Gastrocnemius medialis (tissue), 4 donors: Measurements from ENCODE around the gene PPEF2.

ENCODE experiments used
- CTCF ChIP-seq, 5 experiments: fragments of 450-650 bp in 3 of 5; fragments of 200-600 bp in 2 of 5; sonication (generic) in 2 of 5; IDR thresholded peaks in 4 of 5; conservative IDR thresholded peaks in 1 of 5; 1 replicate in 4 of 5; 2 replicates in 1 of 5; pipeline ENCODE4 v1.5.1; 2016 to 2019; ENCODE audit warnings: antibody characterized with exemption in 5 of 5, mild to moderate bottlenecking in 3 of 5, moderate library complexity in 3 of 5
- POLR2A ChIP-seq, 2 donors: fragments of 450-650 bp; IDR thresholded peaks; one replicate each; pipeline ENCODE4 v1.6.1; 2017; ENCODE audit warnings: antibody characterized with exemption in 2 of 2, mild to moderate bottlenecking in 2 of 2, moderate library complexity in 2 of 2

DNA sequence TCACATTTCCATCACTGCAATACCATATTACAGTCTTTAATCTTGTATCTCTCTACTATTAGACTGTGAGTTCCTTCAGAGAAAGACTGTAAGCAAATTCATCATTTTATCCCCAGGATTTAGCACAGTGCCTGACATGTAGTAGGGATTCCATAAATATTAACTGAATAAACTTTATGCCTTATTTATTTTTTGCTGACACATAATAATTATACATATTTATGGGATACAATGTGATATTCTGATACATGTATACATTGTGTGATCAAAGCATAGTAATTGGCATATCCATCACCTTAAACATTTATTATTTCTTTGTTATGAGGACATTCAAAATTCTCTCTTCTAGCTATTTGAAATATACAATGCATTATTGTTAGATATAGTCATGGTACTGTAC lies 3.7 kb downstream of the PPEF2 start:
- no peak for TF ChIP-seq CTCF (IDR thresholded peaks at IDR 0.05 in 4 of 5, conservative IDR thresholded peaks at IDR 0.05 in 1 of 5)
- no peak for TF ChIP-seq POLR2A (IDR thresholded peaks at IDR 0.05)
